ENCODE results near the gene NUP93. TPM values are rescaled to one million over a fixed set of nuclear protein-coding genes. Genes with fewer than 3 reads are reported as not detected.

Gene NUP93
- 10 to 100 TPM; 83.7 to 88.8 (median 87.9) TPM for total RNA-seq
- total RNA-seq (2013): 75.3 TPM

- Mint-ChIP-seq H3K4me3 (no peak within 1 kb of the TSS), H3K27me3 (ENCODE audit: low read depth in 2 of 2) (no peaks in the 10 kb centered on the region), H3K36me3 (no peaks in the 10 kb centered on the region), H3K27ac (peak within 1 kb of the TSS in 1 of 2 donors; percentile 85), H3K9me3 (no peaks in the 10 kb centered on the region), H3K4me1 (peaks cover 12% of the 10 kb centered on the region in 2 donors)
- peak within 1 kb of the TSS; percentile 62 for H3K27ac ChIP-seq (ENCODE audit: low read length)
- peaks cover 14% of the 10 kb centered on the region for H3K4me1 ChIP-seq (ENCODE audit: control insufficient read depth, insufficient read depth, low read length)
- WGBS (ENCODE audit: insufficient coverage): under 1% methylated on average over 70 of the region's 70 CpGs
- H3K9me3 ChIP-seq (ENCODE audit: control insufficient read depth, insufficient read depth, low read length): no peaks in the 10 kb centered on the region
- peak within 1 kb of the TSS; percentile 90 for H3K4me3 ChIP-seq (ENCODE audit: low read length)
- intact Hi-C loops (cut with micrococcal nuclease): loop anchor here (2.0 kb wide), 1 partner anchor 27 kb away; no protein-coding TSS in a partner anchor
- no peak for TF ChIP-seq CTCF (IDR thresholded peaks at IDR 0.05)
- H3K36me3 ChIP-seq (ENCODE audit: control insufficient read depth, insufficient read depth, low read length): no peaks in the 10 kb centered on the region
- DNase-seq (peak; percentile 82 to 94), ATAC-seq (peak; percentile 96 to 98 (median 98))
- no peaks in the 10 kb centered on the region for H3K27me3 ChIP-seq (ENCODE audit: control insufficient read depth, insufficient read depth, low read length)
These were observed at the start of gene NUP93 for GRCh38 chr16:56729735-56730662. Gene NUP93, plus strand, starts transcription at chr16:56730129. Its CDS starts 18,119 bp downstream, at chr16:56748248.

DNA sequence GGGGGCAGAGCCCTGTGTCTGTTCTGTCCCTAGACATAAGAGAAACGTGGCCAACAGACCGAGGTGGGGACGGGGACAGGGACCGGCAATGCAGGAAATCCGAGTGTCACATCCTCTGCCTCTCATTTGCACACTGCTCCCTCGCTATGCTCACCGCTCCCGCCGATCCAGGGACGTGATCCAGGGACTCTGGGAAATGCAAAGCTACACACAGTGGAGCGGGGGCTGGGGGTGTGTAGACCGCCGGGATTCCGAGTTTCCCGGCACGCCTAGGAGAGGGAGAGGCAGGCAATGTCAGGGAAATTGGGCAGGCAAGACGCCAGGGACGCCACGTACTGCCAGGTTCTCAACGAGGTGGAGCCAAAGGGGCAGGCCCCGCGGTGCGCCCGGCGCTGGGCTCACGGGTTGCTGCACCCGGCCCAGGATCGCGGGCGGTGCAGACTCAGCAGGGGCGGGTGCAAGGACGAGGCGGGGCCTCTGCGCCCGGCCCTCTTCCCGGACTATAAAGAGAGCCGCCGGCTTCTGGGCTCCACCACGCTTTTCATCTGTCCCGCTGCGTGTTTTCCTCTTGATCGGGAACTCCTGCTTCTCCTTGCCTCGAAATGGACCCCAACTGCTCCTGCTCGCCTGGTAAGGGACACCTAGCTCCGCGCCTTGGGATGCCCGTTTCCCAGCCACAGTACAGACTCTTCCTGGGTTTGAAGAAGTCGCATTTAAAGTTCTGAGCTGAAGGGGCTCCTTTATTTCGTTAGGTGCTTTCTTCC lies 47.8 kb upstream of the NUP93 start, which contains the start of gene MT1X:
MT1X (plus strand) TSS at position 532 of the 764 bp plus-strand sequence; CDS start at position 603, 71 bp downstream.
- WGBS (ENCODE audit: insufficient coverage): under 1% methylated on average over 49 of the region's 49 CpGs
- H3K27ac Mint-ChIP-seq: peak within 1 kb of the TSS; percentile 64 to 88
- ATAC-seq: peak; percentile 98 to 99 (median 99)
- intact Hi-C loops (cut with micrococcal nuclease): loop anchor here (1.0 kb wide), 2 partner anchors 74 to 231 kb away; partner anchors contain the start of genes MT2A, NUDT21 and OGFOD1
- Histone ChIP-seq H3K4me1 (ENCODE audit: control insufficient read depth, insufficient read depth, low read length) (peaks cover 20% of the 10 kb centered on the region), H3K9me3 (ENCODE audit: control insufficient read depth, insufficient read depth, low read length) (no peaks in the 10 kb centered on the region), H3K4me3 (ENCODE audit: low read length) (peak within 1 kb of the TSS; percentile 52), H3K36me3 (ENCODE audit: control insufficient read depth, insufficient read depth, low read length) (no peaks in the 10 kb centered on the region), H3K27me3 (ENCODE audit: control insufficient read depth, insufficient read depth, low read length) (no peaks in the 10 kb centered on the region), H3K27ac (ENCODE audit: low read length) (peak within 1 kb of the TSS; percentile 48)
- TF ChIP-seq CTCF (IDR thresholded peaks at IDR 0.05): no peak
- peak within 1 kb of the TSS; percentile 94 for H3K4me3 Mint-ChIP-seq
- peak; percentile 82 to 94 for DNase-seq
- no peaks in the 10 kb centered on the region for H3K36me3 Mint-ChIP-seq
- peaks cover 9 to 17% of the 10 kb centered on the region in 2 donors for H3K4me1 Mint-ChIP-seq
- no peaks in the 10 kb centered on the region for H3K27me3 Mint-ChIP-seq (ENCODE audit: low read depth in 2 of 2)
- no peaks in the 10 kb centered on the region for H3K9me3 Mint-ChIP-seq

- intact Hi-C loops (cut with micrococcal nuclease): loop anchor here (1.0 kb wide), 2 partner anchors 75 to 232 kb away; partner anchors contain the start of genes MT2A, NUDT21 and OGFOD1
- no peaks in the 10 kb centered on the region for H3K36me3 ChIP-seq (ENCODE audit: control insufficient read depth, insufficient read depth, low read length)
- peak overlapping the region; percentile 64 to 88 for H3K27ac Mint-ChIP-seq
- peak overlapping the region; percentile 48 for H3K27ac ChIP-seq (ENCODE audit: low read length)
- WGBS (ENCODE audit: insufficient coverage): 40% methylated on average over 8 of the region's 8 CpGs
- H3K9me3 Mint-ChIP-seq: no peaks in the 10 kb centered on the region
- no peaks in the 10 kb centered on the region for H3K9me3 ChIP-seq (ENCODE audit: control insufficient read depth, insufficient read depth, low read length)
- peak overlapping the region; percentile 52 for H3K4me3 ChIP-seq (ENCODE audit: low read length)
- H3K4me3 Mint-ChIP-seq: peak overlapping the region; percentile 94
- H3K27me3 ChIP-seq (ENCODE audit: control insufficient read depth, insufficient read depth, low read length): no peaks in the 10 kb centered on the region
- no peaks in the 10 kb centered on the region for H3K36me3 Mint-ChIP-seq
- no peak for TF ChIP-seq CTCF (IDR thresholded peaks at IDR 0.05)
- H3K4me1 Mint-ChIP-seq: peaks cover 9 to 17% of the 10 kb centered on the region in 2 donors
- DNase-seq: no peak
- H3K4me1 ChIP-seq (ENCODE audit: control insufficient read depth, insufficient read depth, low read length): peaks cover 20% of the 10 kb centered on the region
- peak in 1 of 3 donors; percentile 2 for ATAC-seq
- no peaks in the 10 kb centered on the region for H3K27me3 Mint-ChIP-seq (ENCODE audit: low read depth in 2 of 2)
These were observed 47.1 kb upstream of the NUP93 start for GRCh38 chr16:56682703-56683397.
